OCI-LY7 (cell line): ENCODE results near the gene HMBS. TPM values are rescaled to one million over a fixed set of nuclear protein-coding genes. Genes with fewer than 3 reads are reported as not detected.
A peak's percentile ranks its signal among the peaks of the same experiment; 100 is the strongest.

Experiments used
- BruUV-seq: library from RNA; stranded (reverse); fragments of 400-500 nt; replicated peaks from 2 replicates; lab custom pipeline; 2021; lab: Mats Ljungman, UMichigan
- CTCF ChIA-PET: fragments of 300-600 bp; sonication (Branson Sonifier 250); formaldehyde crosslinking; loops from one replicate; lab custom pipeline; 2022; ENCODE audit warnings: antibody characterized with exemption; ENCODE audit not compliant: unreplicated experiment; lab: Charles Lee
- POLR2A ChIA-PET: fragments of 300-600 bp; sonication (Branson Sonifier 250); formaldehyde crosslinking; loops from one replicate; lab custom pipeline; 2022; ENCODE audit warnings: antibody characterized with exemption; lab: Charles Lee
- DNase-seq: peaks from one replicate; pipeline ENCODE4 v3.0.0-alpha.2; 2015; ENCODE audit warnings: low spot score
- H2AFZ ChIP-seq: fragments of 200-600 bp; sonication (generic), shearing (Covaris generic); 2 replicates; pipeline ENCODE4 v1.6.1; 2014; ENCODE audit warnings: mild to moderate bottlenecking, antibody characterized with exemption, low read length, moderate library complexity
- H3K27ac ChIP-seq: fragments of 200-600 bp; sonication (generic); 2 replicates; pipeline ENCODE4 v1.5.1; 2014; ENCODE audit warnings: mixed run types, low read depth, mild to moderate bottlenecking, moderate library complexity, low read length, inconsistent platforms; ENCODE audit not compliant: poor library complexity, severe bottlenecking
- H3K36me3 ChIP-seq: fragments of 200-600 bp; sonication (generic); 2 replicates; pipeline ENCODE4 v1.6.1; 2014; ENCODE audit warnings: mild to moderate bottlenecking, antibody characterized with exemption, low read length, moderate library complexity, mixed read lengths; ENCODE audit not compliant: insufficient read depth
- H3K4me1 ChIP-seq: fragments of 200-600 bp; sonication (generic); 2 replicates; pipeline ENCODE4 v1.5.1; 2014; ENCODE audit warnings: mild to moderate bottlenecking, low read length; ENCODE audit not compliant: insufficient read depth, poor library complexity, severe bottlenecking
- H3K4me2 ChIP-seq: fragments of 200-600 bp; sonication (generic); 2 replicates; pipeline ENCODE4 v1.6.1; 2014; ENCODE audit warnings: mild to moderate bottlenecking, low read length
- H3K4me3 ChIP-seq: fragments of 200-600 bp; sonication (generic); 2 replicates; pipeline ENCODE4 v1.5.1; 2014; ENCODE audit warnings: mild to moderate bottlenecking, low read depth, low read length; ENCODE audit not compliant: poor library complexity, severe bottlenecking
- H3K79me2 ChIP-seq: fragments of 200-600 bp; sonication (generic); 2 replicates; pipeline ENCODE4 v1.6.1; 2016; ENCODE audit warnings: low read depth, mild to moderate bottlenecking, low read length, moderate library complexity, mixed read lengths; ENCODE audit not compliant: insufficient read depth
- H3K9me2 ChIP-seq: fragments of 200-600 bp; sonication (generic); 2 replicates; pipeline ENCODE4 v1.6.1; 2016; ENCODE audit warnings: mild to moderate bottlenecking, low read length, mixed read lengths; ENCODE audit not compliant: insufficient read depth
- H3K9me3 ChIP-seq: fragments of 200-600 bp; sonication (generic); 2 replicates; pipeline ENCODE4 v1.6.1; 2014; ENCODE audit warnings: mild to moderate bottlenecking, mixed run types, low read length, mixed read lengths
- H4K20me1 ChIP-seq: fragments of 200-600 bp; sonication (generic); 2 replicates; pipeline ENCODE4 v1.6.1; 2014; ENCODE audit warnings: mild to moderate bottlenecking, antibody characterized with exemption, low read length, moderate library complexity, mixed read lengths; ENCODE audit not compliant: insufficient read depth
- EZH2phosphoT487 ChIP-seq: fragments of 200-600 bp; sonication (generic); IDR thresholded peaks from 2 replicates; pipeline ENCODE4 v1.6.1; 2018; ENCODE audit warnings: low read depth, borderline replicate concordance, mild to moderate bottlenecking, mixed run types, antibody characterized with exemption, low read length, moderate library complexity, mixed read lengths
- intact Hi-C: fragments of 100-400 bp; cut with micrococcal nuclease; formaldehyde crosslinking; loops from one replicate; pipeline ENCODE4 v1.10.0; 2022; ENCODE audit not compliant: unreplicated experiment
- total RNA-seq, 2 experiments: library from RNA; depleted of rRNA in 1 of 2; stranded (reverse); fragments of >200 nt in 1 of 2; shearing (Covaris generic) in 1 of 2; gene quantifications; 2 replicates each; pipeline ENCODE4 v1.2.3, GENCODE V29; 2014 to 2022
- TF ChIP-seq, protein P1 (sequence below): fragments of 200-600 bp; sonication (generic); conservative IDR thresholded peaks from 2 replicates; pipeline ENCODE4 v1.5.1; 2014; ENCODE audit warnings: mild to moderate bottlenecking, antibody characterized with exemption, low read length, moderate library complexity, mixed read lengths

HMBS gene
- total RNA-seq, 2 experiments from 2014 or later: 12.2 to 50.0 TPM

DNA sequence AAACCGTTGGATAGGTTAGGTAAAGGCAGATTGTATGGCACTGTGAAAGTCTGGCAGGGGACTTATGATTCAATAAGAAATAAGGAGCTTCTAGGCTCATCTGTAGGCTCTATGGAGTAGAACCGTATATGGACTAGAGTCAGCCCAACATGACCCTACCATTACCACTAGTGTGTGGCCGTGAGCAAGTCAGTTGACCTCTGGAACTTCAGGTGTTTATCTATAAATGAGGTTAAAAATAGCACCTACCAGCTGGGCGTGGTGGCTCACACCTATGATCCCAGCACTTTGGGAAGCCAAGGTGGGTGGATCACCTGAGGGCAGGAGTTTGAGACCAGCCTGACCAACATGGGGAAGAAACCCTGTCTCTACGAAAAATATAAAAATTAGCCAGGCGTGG is 41.1 kb downstream of the HMBS start:
- peaks cover 20% of the 10 kb centered on the region for H3K4me1 ChIP-seq
- H3K4me3 ChIP-seq: no peak overlapping the region
- TF ChIP-seq EZH2phosphoT487: no peak
- TF ChIP-seq, protein P1, sequence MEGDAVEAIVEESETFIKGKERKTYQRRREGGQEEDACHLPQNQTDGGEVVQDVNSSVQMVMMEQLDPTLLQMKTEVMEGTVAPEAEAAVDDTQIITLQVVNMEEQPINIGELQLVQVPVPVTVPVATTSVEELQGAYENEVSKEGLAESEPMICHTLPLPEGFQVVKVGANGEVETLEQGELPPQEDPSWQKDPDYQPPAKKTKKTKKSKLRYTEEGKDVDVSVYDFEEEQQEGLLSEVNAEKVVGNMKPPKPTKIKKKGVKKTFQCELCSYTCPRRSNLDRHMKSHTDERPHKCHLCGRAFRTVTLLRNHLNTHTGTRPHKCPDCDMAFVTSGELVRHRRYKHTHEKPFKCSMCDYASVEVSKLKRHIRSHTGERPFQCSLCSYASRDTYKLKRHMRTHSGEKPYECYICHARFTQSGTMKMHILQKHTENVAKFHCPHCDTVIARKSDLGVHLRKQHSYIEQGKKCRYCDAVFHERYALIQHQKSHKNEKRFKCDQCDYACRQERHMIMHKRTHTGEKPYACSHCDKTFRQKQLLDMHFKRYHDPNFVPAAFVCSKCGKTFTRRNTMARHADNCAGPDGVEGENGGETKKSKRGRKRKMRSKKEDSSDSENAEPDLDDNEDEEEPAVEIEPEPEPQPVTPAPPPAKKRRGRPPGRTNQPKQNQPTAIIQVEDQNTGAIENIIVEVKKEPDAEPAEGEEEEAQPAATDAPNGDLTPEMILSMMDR: no peak
- no TSS peak for BruUV-seq
- no peak for DNase-seq
- no peaks in the 10 kb centered on the region for H4K20me1 ChIP-seq
- H3K36me3 ChIP-seq: peaks cover 14% of the 10 kb centered on the region; the same call in 1 of the 2 replicates
- H3K9me3 ChIP-seq: no peaks in the 10 kb centered on the region
- no peak overlapping the region for H3K4me2 ChIP-seq
- intact Hi-C loops: no loop called here
- CTCF ChIA-PET: no interaction called here
- peaks cover 9% of the 10 kb centered on the region; the same call in 1 of the 2 replicates for H3K79me2 ChIP-seq
- no peak overlapping the region for H3K27ac ChIP-seq
- POLR2A ChIA-PET: interaction anchor here (1.0 to 1.1 kb wide), 2 partner anchors 9 to 123 kb away, joined by 4 to 11 read pairs; no protein-coding TSS in a partner anchor
- no peaks in the 10 kb centered on the region for H3K9me2 ChIP-seq
- no peak overlapping the region for H2AFZ ChIP-seq

GRCh38 chr11:119126675-119127268 is 42.1 kb downstream of the HMBS start:
- H3K27ac ChIP-seq: peak overlapping the region; percentile 32
- intact Hi-C loops: no loop called here
- TF ChIP-seq, protein P1: no peak
- no peak for TF ChIP-seq EZH2phosphoT487
- H3K4me3 ChIP-seq: peak overlapping the region; percentile 7
- POLR2A ChIA-PET: interaction anchor here (0.7 to 1.1 kb wide), 3 partner anchors 8 to 122 kb away, joined by 4 to 11 read pairs (median 7); no protein-coding TSS in a partner anchor
- H2AFZ ChIP-seq: no peak overlapping the region
- BruUV-seq: no TSS peak
- no peaks in the 10 kb centered on the region for H3K9me2 ChIP-seq
- CTCF ChIA-PET: interaction anchor here (0.5 kb wide), 1 partner anchor 26 kb away, joined by 3 read pairs; no protein-coding TSS in a partner anchor
- H3K4me1 ChIP-seq: peaks cover 17% of the 10 kb centered on the region
- no peaks in the 10 kb centered on the region for H4K20me1 ChIP-seq
- peak overlapping the region; percentile 52 for H3K4me2 ChIP-seq
- H3K9me3 ChIP-seq: no peaks in the 10 kb centered on the region
- H3K36me3 ChIP-seq: peaks cover 22% of the 10 kb centered on the region; the same call in 1 of the 2 replicates
- H3K79me2 ChIP-seq: peaks cover 8% of the 10 kb centered on the region; the same call in 1 of the 2 replicates
- peak; percentile 53 for DNase-seq

GRCh38 chr11:119130662-119131061 is 46.0 kb downstream of the HMBS start:
- CTCF ChIA-PET: no interaction called here

More at GRCh38 chr11:119130662-119131061, 46.0 kb downstream of the HMBS start:
- Histone ChIP-seq H4K20me1 (no peaks in the 10 kb centered on the region), H3K79me2 (no peaks in the 10 kb centered on the region), H3K9me3 (no peaks in the 10 kb centered on the region), H3K4me1 (peaks cover 11% of the 10 kb centered on the region), H3K36me3 (peaks cover 37% of the 10 kb centered on the region), H2AFZ (no peak overlapping the region), H3K9me2 (no peaks in the 10 kb centered on the region), H3K4me2 (no peak overlapping the region), H3K27ac (no peak overlapping the region), H3K4me3 (no peak overlapping the region)
- BruUV-seq: no TSS peak
- no peak for DNase-seq
- intact Hi-C loops: no loop called here
- TF ChIP-seq, protein P1: no peak
- no peak for TF ChIP-seq EZH2phosphoT487
- POLR2A ChIA-PET: interaction anchor here (0.6 kb wide), 1 partner anchor 9 kb away, joined by 3 read pairs; the partner anchor contains the start of gene HINFP
